Activated CD8-positive, alpha-beta T cell treated with anti-CD3 and anti-CD28 coated beads for 36 hours (primary cell): Measurements from ENCODE around the gene APPL2. TPM values are rescaled to one million over a fixed set of nuclear protein-coding genes. Genes with fewer than 3 reads are reported as not detected.

Experiments used
- ATAC-seq: fragments of 200-7000 bp; cut with Tn5 transposase; one replicate; pipeline ENCODE4 v1.10.0; 2021; ENCODE audit warnings: mild to moderate bottlenecking, moderate library complexity
- CTCF ChIA-PET: fragments of 350-600 bp; sonication (Branson Sonifier 250); formaldehyde crosslinking; loops from one replicate; lab custom pipeline; 2021; ENCODE audit warnings: antibody characterized with exemption; lab: Charles Lee
- POLR2A ChIA-PET: fragments of 350-600 bp; sonication (Branson Sonifier 250); formaldehyde crosslinking; loops from one replicate; lab custom pipeline; 2021; ENCODE audit warnings: antibody characterized with exemption; lab: Charles Lee
- DNase-seq: peaks from one replicate; pipeline ENCODE4 v3.0.0-alpha.2; 2020
- H3K27ac Mint-ChIP-seq: one replicate; pipeline ENCODE4 v1.8.0; 2021; ENCODE audit warnings: mild to moderate bottlenecking, mixed read lengths
- H3K27me3 Mint-ChIP-seq: one replicate; pipeline ENCODE4 v1.8.0; 2021; ENCODE audit warnings: mixed read lengths
- H3K36me3 Mint-ChIP-seq: one replicate; pipeline ENCODE4 v1.8.0; 2021; ENCODE audit warnings: low read depth, mixed read lengths
- H3K4me1 Mint-ChIP-seq: one replicate; pipeline ENCODE4 v1.8.0; 2021; ENCODE audit warnings: low read depth, mixed read lengths
- H3K4me3 Mint-ChIP-seq: one replicate; pipeline ENCODE4 v1.8.0; 2021; ENCODE audit warnings: mild to moderate bottlenecking, moderate library complexity, mixed read lengths
- H3K9me3 Mint-ChIP-seq: one replicate; pipeline ENCODE4 v1.8.0; 2021; ENCODE audit warnings: mixed read lengths
- intact Hi-C: fragments of 100-400 bp; cut with micrococcal nuclease; formaldehyde crosslinking; loops from one replicate; pipeline ENCODE4 v1.10.0; 2022
- total RNA-seq, 2 experiments: library from RNA; stranded (reverse); gene quantifications; one replicate each; pipeline ENCODE4 v1.2.3, GENCODE V29; 2021
- TF ChIP-seq, protein P1 (sequence below): fragments of 200-600 bp; IDR thresholded peaks from one replicate; pipeline ENCODE4 v1.8.0; 2022; ENCODE audit warnings: antibody characterized with exemption, mild to moderate bottlenecking

APPL2 gene
- total RNA-seq, 2 experiments from 2014 or later, result 14.5 to 15.8 TPM

DNA sequence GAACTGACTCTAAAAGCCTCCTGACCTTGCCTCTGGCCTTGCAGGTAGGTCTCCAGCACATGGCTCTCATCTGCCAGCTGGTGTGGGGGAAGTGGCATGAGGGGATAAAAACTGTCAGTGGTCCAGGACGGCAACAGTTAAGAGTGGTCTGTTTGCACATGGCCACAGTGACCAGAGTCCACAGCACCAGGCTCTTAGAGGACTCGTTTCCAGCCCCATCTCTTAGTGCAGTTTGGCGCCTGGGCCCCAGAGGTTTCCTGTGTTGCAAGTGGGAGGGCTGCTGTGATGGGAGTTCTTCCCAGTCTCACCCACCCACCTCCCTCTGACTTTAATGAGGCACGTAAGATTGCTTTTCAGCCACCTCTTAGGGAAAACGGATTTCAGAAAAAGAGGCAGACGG is 37.0 kb downstream of the APPL2 start:
- no peaks in the 10 kb centered on the region for H3K9me3 Mint-ChIP-seq
- intact Hi-C loops, result no loop called here
- DNase-seq (no peak), ATAC-seq (no peak)
- H3K4me3 Mint-ChIP-seq, result no peak overlapping the region
- peaks cover 5% of the 10 kb centered on the region for H3K36me3 Mint-ChIP-seq
- ChIA-PET CTCF (no interaction called here), POLR2A (no interaction called here)
- no peaks in the 10 kb centered on the region for H3K27me3 Mint-ChIP-seq
- H3K4me1 Mint-ChIP-seq, result no peaks in the 10 kb centered on the region
- no peak overlapping the region for H3K27ac Mint-ChIP-seq
- TF ChIP-seq, protein P1, sequence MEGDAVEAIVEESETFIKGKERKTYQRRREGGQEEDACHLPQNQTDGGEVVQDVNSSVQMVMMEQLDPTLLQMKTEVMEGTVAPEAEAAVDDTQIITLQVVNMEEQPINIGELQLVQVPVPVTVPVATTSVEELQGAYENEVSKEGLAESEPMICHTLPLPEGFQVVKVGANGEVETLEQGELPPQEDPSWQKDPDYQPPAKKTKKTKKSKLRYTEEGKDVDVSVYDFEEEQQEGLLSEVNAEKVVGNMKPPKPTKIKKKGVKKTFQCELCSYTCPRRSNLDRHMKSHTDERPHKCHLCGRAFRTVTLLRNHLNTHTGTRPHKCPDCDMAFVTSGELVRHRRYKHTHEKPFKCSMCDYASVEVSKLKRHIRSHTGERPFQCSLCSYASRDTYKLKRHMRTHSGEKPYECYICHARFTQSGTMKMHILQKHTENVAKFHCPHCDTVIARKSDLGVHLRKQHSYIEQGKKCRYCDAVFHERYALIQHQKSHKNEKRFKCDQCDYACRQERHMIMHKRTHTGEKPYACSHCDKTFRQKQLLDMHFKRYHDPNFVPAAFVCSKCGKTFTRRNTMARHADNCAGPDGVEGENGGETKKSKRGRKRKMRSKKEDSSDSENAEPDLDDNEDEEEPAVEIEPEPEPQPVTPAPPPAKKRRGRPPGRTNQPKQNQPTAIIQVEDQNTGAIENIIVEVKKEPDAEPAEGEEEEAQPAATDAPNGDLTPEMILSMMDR, result no peak

DNA sequence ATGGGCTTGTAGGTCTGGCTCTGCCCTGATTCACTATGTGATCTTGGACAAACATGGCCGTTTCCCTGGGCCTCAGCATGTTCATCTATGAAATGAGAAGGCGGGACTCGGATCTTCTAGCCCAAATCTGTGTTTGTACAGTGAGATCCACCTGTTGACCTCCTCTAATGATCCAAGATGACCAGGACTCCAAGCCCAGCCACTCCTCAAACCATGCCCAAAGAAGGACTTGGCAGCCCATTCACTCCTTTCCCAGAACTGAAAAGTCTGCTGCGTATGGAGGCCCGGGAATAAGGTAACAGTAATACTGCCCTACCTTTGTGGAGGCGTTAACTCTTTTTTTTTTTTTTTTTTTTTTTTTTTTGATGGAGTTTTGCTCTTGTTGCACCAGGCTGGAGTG is 39.9 kb downstream of the APPL2 start:
- CTCF ChIA-PET, result no interaction called here
- no peak overlapping the region for H3K4me3 Mint-ChIP-seq
- H3K27ac Mint-ChIP-seq, result no peak overlapping the region
- DNase-seq, result no peak
- intact Hi-C loops, result no loop called here
- H3K4me1 Mint-ChIP-seq, result no peaks in the 10 kb centered on the region
- H3K36me3 Mint-ChIP-seq, result peaks cover 7% of the 10 kb centered on the region
- ATAC-seq, result no peak
- POLR2A ChIA-PET, result no interaction called here
- no peaks in the 10 kb centered on the region for H3K27me3 Mint-ChIP-seq
- no peaks in the 10 kb centered on the region for H3K9me3 Mint-ChIP-seq
- TF ChIP-seq, protein P1, result no peak

DNA sequence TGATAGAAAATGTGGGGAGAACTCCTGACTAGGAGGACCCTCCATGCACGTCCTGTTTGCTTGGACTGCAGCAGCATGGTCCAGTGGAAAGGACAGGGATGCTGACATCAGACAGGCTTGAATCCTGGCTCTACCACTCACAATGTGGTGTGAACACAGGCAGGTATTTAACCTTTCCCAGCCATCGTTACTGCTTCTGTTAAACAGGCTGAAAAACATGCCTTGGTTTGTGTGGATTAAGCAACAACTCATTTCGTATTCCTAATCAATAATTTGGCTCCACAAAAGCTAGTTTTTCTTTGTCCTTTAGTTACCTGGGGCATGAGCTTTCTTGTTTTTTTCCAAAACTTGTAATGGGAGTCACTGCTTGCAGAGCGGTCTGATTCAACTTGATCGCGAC is 41.0 kb downstream of the APPL2 start:
- intact Hi-C loops, result no loop called here
- no peak for ATAC-seq
- H3K9me3 Mint-ChIP-seq, result no peaks in the 10 kb centered on the region
- H3K36me3 Mint-ChIP-seq, result peaks cover 7% of the 10 kb centered on the region
- POLR2A ChIA-PET, result no interaction called here
- H3K27ac Mint-ChIP-seq, result no peak overlapping the region
- no peaks in the 10 kb centered on the region for H3K27me3 Mint-ChIP-seq
- CTCF ChIA-PET, result no interaction called here
- H3K4me3 Mint-ChIP-seq, result no peak overlapping the region
- no peak for DNase-seq
- no peaks in the 10 kb centered on the region for H3K4me1 Mint-ChIP-seq
- TF ChIP-seq, protein P1, result no peak

DNA sequence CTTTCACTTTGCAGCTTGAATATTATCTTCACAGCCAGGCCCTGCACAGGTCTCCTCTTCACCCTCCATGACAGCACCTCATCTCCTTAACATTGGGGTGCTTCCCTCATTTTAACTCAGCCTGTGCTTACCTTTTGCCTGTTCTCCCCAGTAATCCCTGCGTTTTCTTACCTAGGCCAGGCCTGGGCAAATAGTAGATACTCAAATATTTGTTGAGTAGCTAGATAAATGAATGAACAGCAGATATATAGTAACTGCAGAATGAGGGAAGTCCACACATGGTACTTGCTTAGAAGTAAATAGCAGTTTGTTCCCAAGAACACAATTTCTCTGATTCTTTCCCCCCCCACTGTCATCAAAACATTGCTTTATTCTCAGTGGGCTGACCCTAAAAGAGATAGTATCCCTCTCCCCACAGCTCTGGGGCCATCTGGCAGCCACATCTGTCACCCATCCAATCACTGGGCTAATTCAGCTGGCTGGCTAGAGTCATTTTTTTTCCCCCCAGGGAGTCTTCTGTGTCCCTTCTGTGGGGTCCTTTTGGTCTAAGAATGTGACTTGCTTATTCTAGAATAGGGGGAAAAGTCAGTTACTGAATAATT is 43.2 kb downstream of the APPL2 start:
- Mint-ChIP-seq H3K27me3 (no peaks in the 10 kb centered on the region), H3K4me1 (no peaks in the 10 kb centered on the region), H3K4me3 (no peak overlapping the region), H3K36me3 (peaks cover 18% of the 10 kb centered on the region), H3K9me3 (no peaks in the 10 kb centered on the region), H3K27ac (no peak overlapping the region)
- TF ChIP-seq, protein P1, result no peak
- ChIA-PET CTCF (no interaction called here), POLR2A (interaction anchor here (0.6 kb wide), 1 partner anchor 26 kb away, joined by 3 read pairs; no protein-coding TSS in a partner anchor)
- no peak for ATAC-seq
- no peak for DNase-seq
- intact Hi-C loops, result no loop called here

DNA sequence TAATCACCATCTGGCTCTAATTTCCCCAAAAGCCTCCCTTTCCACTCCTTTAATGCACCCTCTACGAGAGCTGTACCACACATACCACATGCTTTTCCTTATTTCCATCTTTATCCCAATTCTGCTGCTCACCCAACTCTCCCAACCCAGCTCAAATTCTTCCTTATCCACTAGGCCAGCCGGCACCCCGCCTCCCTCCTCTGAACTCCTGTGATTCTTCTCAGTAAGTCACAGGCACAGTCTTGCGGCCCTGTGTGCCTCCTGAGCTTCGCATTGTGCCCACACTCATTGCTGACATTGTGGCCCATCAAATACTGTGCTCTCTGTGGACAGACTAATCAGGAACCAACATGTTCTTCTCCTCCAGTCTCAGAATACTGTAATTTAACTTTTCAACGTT is 45.4 kb downstream of the APPL2 start:
- Mint-ChIP-seq H3K27ac (peak overlapping the region; percentile 10), H3K27me3 (no peaks in the 10 kb centered on the region), H3K9me3 (no peaks in the 10 kb centered on the region), H3K4me1 (no peaks in the 10 kb centered on the region), H3K36me3 (peaks cover 24% of the 10 kb centered on the region), H3K4me3 (no peak overlapping the region)
- CTCF ChIA-PET, result no interaction called here
- ATAC-seq (no peak), DNase-seq (no peak)
- POLR2A ChIA-PET, result no interaction called here
- intact Hi-C loops, result no loop called here
- TF ChIP-seq, protein P1, result no peak
